ENCODE results near the gene ITIH2.
"Not testable (repeated sequence)": the region's sequence is repeated elsewhere in the genome, so short reads cannot be mapped to it uniquely, and the experiment has no call there.

ITIH2 gene

DNA sequence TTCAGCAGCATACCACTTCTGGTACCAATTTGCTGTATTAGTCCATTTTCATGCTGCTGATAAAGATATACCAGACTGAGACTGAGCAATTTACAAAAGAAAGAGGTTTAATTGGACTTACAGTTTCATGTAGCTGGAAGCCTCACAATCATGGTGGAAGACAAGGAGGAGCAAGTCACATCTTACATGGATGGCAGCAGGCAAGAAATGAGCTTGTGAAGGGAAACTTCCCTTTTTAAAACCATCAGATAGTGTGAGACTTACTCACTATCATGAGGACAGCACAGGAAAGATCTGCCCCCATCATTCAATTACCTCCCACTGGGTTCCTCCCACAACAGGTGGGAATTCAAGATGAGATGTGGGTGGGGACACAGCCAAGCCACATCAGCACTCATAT is 9.9 kb upstream of the ITIH2 start:
- not testable (repeated sequence) for DNase-seq (ENCODE audit: low read depth)

GRCh38 chr10:7696545-7696944 is 6.6 kb upstream of the ITIH2 start:
- no peak for DNase-seq (ENCODE audit: low read depth)

- DNase-seq (ENCODE audit: low read depth) = no peak
Measured at GRCh38 chr10:7697426-7697825, 5.7 kb upstream of the ITIH2 start.

DNA sequence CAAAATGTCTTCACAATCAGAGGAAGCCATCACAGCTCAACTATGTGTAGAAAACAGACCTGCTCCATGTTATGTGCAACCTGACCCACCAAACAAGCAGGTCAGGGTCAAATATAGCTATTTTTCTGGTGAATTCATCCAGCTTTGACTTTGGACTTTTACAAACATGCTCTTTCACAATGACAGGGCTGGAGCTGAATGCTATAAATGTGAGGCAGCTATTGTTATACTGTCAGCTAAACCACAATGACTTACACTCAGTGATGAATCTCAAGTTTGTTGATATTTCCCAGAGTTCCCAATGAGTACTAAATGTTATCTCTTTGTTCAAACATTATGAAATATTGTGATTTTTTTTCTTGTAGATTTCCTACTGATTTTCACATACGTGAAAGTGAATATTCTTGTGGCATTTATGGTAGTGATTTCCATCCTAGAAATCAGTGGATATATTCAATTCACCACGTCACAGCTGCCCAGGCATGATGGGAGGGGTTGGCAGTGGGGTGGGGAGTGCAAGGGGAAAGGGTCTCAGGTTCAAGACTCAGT is 2.5 kb upstream of the ITIH2 start:
- DNase-seq (ENCODE audit: low read depth) = no peak

DNA sequence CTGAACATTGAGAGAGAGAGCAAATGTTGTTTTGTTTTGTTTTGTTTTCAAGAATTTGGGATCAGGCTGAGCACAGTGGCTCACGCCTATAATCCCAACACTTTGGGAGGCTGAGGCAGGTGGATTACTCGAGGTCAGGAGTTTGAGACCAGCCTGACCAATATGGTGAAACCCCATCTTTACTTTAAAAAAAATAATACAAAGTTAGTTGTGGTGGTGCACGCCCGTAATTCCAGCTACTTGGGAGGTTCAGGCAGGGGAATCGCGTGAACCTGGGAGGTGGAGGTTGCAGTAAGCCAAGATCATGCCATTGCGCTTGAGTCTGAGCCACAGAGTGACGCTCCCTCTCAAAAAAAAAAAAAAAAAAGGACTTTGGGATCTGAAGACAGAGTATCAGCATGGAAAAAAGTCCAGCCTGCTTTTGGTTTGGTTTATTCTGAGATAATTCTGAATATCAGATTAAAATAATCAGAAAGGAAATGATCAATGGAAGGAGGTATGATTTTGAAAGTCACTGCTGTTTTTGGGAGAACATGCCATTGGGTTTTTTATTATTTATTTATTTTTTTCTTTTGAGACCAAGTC is 1.9 kb upstream of the ITIH2 start:
- DNase-seq (ENCODE audit: low read depth) = no peak

- DNase-seq (ENCODE audit: low read depth) = no peak
Measured at GRCh38 chr10:7702288-7702812, 766 bp upstream of the ITIH2 start.

DNA sequence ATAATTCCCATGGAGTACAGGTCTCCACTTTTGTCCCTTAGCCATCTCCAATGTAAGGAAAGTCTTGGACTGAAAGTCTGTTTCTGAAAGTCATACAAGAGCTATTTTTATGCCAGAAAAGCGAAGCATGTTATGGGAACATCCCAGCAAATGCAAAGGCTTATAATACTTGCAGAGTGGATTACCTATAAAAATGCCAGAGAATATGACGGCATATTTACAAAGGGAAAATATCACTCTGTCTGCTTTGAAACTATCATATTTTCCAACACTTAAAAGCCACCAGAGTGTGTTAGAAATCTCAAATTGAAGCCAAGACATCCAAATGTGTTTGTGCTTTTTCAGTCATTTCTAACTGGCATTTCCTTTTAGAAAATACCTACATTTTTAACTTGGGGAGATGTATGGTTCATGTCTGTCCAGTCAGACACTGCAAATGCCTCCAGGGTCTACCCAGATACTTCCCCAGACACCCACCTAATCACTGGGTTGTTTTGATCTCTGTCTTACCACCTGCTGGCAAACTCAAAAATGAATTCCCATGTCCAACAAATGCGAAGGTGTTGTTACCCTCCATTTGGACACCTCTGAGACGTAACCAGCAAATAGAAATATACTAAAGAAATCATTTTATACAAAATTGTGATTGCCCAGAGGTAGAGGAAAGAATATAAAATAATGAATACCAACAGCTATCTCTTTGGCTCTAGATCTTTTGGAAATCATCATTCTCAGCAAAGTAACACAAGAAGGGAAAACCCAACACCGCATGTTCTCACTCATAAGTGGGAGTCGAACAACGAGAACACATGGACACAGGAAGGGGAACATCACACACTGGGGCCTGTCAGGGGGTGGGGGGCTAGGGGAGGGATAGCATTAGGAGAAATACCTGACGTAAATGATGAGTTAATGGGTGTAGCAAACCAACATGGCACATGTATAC is 1.2 kb downstream of the ITIH2 start:
- DNase-seq (ENCODE audit: low read depth) = no peak

DNA sequence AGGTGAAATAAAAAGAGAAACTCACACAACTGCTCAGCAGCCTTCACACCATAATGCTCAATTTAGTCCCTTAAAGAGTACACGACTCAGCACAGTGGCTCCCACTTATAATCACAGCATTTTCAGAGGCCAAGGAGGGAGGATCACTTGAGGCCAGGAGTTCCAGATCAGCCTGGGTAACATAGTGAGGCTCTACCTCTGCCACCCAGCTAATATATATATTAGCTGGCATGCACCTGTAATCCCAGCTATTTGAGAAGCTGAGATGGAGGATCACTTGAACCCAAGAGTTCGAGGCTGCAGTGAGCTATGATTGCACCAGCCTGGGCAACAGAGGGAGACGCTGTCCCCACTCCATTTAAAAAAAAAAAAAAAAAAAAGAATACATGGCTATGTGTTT is 2.2 kb downstream of the ITIH2 start:
- no peak for DNase-seq (ENCODE audit: low read depth)

GRCh38 chr10:7706534-7707073 is 3.5 kb downstream of the ITIH2 start:
- DNase-seq (ENCODE audit: low read depth) = no peak

DNA sequence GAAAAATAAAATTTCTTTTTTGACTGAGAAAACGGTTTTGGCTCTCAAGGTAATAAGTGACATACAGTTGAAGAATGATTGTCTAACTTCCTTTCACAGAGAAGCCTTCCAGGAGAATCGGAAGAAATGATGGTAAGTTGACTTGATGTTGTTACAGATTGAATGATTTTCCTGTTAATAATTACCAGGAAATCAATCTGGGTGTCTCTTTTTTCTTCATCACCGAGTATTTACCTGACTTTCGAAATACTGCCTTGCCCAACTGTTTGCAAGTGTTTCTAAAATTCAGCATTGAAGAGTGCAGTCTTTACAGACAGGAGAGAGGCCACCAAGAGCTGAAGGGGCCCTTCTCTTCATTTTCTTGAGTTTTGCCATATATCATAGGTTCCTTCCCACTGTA is 4.0 kb downstream of the ITIH2 start:
- no peak for DNase-seq (ENCODE audit: low read depth)

DNA sequence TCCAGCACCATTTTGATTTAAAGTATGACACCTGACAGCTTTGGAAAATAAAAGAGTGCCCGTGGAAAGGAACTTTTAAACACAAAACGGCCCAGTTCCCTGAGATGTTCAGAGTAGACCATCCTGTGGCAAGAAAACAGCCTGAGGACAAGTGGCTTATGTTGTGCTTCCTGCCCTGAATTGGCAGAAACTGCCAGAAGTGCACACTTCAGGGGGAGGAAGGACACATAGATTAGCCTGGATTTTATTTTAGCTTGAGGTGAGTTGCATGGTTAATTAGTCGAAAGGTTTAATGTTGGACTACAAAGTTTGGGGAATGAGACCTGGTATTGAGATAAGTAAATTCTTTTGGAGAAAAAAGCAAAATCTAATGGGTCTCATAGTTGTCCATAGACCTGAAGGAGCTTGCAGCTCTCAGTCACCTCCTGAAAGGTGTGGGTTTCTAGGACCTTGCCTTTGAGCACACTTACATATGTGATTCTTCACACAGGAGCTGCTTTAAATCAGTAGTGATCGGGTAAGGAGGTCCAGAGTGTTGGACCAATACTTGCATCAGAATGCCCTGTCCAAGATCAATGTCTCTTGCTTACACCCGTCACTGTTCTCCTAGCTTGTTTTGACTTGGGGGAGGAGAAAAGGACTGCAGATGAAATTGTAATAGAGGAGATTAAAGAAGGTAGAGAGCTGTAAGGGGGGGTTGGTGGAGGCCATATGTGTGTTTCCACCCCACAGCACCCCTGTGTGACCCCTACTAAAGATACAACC is 4.9 kb downstream of the ITIH2 start:
- DNase-seq (ENCODE audit: low read depth) = no peak

DNA sequence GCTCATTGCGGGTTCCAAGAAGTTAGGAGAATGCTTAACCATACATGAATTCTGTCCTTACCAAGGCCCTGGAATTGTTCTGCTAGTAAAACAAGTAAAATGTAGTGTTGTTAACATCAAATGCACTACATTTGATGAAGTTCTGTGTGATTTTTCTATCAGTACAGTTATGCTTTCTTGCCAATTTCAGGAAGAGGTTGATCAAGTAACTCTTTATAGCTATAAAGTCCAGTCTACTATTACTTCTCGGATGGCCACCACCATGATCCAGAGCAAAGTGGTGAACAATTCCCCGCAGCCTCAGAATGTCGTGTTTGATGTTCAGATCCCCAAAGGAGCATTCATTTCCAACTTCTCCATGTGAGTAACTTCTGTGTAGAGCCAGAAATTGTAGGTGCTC is 5.7 kb downstream of the ITIH2 start:
- no peak for DNase-seq (ENCODE audit: low read depth)

GRCh38 chr10:7710446-7710845 is 7.3 kb downstream of the ITIH2 start:
- no peak for DNase-seq (ENCODE audit: low read depth)

GRCh38 chr10:7711075-7711474 is 8.0 kb downstream of the ITIH2 start:
- not testable (repeated sequence) for DNase-seq (ENCODE audit: low read depth)

- no peak for DNase-seq (ENCODE audit: low read depth)
Measured at GRCh38 chr10:7715515-7715914, 12.4 kb downstream of the ITIH2 start.

DNA sequence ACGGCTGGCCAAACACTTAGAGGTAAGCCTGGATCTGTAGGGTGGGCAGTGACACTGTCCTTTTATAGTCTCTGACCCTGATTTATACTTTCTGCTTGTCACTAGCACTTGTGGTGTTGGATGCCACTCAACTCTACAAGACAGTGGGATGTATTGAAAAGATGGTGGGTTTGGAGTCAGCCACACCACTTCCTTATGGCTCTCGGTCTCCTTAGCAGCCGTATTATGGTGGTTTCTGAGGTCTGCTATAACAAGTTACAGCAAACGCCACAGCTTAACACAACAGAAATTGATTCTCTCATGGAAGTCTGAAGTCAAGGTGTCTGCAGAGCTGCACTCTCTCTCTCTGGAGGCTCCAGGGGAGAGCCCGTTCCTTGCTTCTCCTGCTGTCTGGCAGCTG is 14.7 kb downstream of the ITIH2 start:
- no peak for DNase-seq (ENCODE audit: low read depth)

- DNase-seq (ENCODE audit: low read depth) = no peak
Measured at GRCh38 chr10:7718685-7719084, 15.6 kb downstream of the ITIH2 start.

GRCh38 chr10:7720478-7720877 is 17.4 kb downstream of the ITIH2 start:
- DNase-seq (ENCODE audit: low read depth) = no peak

- no peak for DNase-seq (ENCODE audit: low read depth)
Measured at GRCh38 chr10:7722927-7723529, 19.9 kb downstream of the ITIH2 start.

DNA sequence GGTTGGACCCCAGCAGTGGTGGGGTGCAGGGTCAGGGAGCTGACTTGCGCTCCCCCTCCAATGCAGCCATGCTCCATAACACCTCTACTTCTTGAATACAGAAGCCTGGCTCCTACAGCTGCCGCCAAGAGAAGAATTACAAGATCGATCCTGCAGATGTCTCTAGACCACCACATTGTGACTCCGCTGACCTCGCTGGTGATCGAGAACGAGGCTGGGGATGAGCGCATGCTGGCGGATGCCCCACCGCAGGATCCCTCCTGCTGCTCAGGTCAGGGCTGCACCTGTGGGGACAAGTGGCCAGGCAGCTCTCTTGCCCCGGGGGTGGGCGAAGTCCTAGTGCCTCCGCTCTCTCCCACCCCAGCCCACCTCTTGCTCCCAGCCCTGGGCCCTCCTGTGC is 31.7 kb downstream of the ITIH2 start:
- DNase-seq (ENCODE audit: low read depth) = no peak

GRCh38 chr10:7738536-7739407 is 35.7 kb downstream of the ITIH2 start:
- DNase-seq (ENCODE audit: low read depth) = no peak
